Measurements from ENCODE around the gene ARL6IP4. TPM values are rescaled to one million over a fixed set of nuclear protein-coding genes. Genes with fewer than 3 reads are reported as not detected.
"Not testable (repeated sequence)": the region's sequence is repeated elsewhere in the genome, so short reads cannot be mapped to it uniquely, and the experiment has no call there.

The ARL6IP4 gene
- total RNA-seq: 57.6 TPM
- polyA plus RNA-seq: 312 TPM

DNA sequence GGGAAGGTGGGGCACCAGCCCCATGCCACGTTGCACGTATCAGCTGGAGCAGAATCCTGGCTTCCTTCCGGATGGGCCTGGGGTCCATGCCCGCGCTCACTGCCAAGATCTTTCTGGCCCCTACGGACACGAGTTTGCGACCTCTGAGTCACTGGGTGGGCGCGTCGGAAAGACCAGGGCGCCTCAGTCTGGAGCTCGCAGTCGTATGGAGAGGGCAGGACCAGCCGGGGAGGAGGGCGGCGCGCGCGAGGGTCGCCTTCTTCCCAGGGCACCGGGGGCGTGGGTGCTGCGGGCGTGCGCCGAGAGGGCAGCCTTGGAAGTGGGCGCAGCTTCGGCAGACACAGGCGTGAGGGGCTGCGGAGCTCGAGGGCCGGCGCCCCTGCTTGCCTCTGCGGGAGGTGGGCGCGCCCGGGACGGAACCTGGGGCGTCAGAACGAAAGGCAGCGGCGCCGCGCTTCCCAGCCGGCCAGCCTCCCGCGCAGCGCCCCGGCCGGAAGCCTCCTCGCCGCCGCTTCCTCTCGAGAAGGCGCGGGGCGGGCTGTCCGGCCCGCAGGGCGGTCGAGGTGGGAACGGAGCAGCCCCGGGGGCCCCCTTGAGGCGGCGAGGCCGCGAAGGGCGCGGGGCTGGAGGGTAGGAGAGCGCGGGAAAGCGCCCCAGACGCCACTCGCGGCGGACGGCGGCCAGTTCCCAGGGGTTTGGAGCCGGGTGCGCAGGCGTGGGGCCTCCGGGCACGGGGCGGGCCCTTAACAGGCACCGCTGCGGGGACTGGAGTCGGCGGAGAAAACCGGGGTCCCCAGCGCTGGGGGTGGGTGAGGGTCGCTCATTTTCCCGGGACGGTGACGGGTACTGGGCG lies at the start of gene ARL6IP4:
Gene ARL6IP4 (plus strand): TSS at position 499 of the 853 bp plus-strand sequence. CDS start 459 bp downstream, outside the sequence.
- Histone ChIP-seq H3K36me3 (ENCODE audit: insufficient read depth) (no peaks in the 10 kb centered on the region), H3K27ac (ENCODE audit: low read depth) (peak within 1 kb of the TSS; percentile 80), H3K4me1 (ENCODE audit: insufficient read depth) (no peaks in the 10 kb centered on the region), H3K4me3 (ENCODE audit: low read depth, low read length) (peak within 1 kb of the TSS; percentile 88)
- under 1% methylated on average over 96 of the region's 96 CpGs for WGBS
- no peak for DNase-seq (ENCODE audit: extremely low spot score)

- WGBS: 97% methylated on average over 8 of the region's 8 CpGs
- Histone ChIP-seq H3K36me3 (ENCODE audit: insufficient read depth) (no peaks in the 10 kb centered on the region), H3K27ac (ENCODE audit: low read depth) (no peak overlapping the region), H3K4me1 (ENCODE audit: insufficient read depth) (no peaks in the 10 kb centered on the region), H3K4me3 (ENCODE audit: low read depth, low read length) (no peak overlapping the region)
- no peak for DNase-seq (ENCODE audit: extremely low spot score)
These were observed 48.3 kb upstream of the ARL6IP4 start for GRCh38 chr12:122932207-122932606.

DNA sequence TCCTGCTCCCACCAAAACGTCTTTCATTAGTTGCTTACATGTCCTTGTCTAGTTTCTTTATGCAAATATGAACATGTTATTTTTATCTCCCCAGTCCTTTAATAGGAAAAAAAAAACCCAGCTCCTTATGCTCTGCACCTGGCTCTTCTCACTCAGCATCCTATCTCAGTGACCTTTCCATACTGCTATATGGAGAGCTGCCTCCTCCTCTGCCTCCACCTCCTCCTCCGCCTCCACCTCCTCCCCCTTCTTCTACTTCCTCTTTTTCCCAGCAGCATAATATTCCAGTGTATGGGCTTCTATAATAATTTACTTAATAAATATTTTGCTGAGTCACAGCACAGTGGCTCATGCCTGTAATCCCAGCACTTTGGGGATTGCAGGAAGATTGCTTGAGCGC lies 45.8 kb upstream of the ARL6IP4 start:
- Histone ChIP-seq H3K4me3 (ENCODE audit: low read depth, low read length) (no peak overlapping the region), H3K36me3 (ENCODE audit: insufficient read depth) (no peaks in the 10 kb centered on the region), H3K4me1 (ENCODE audit: insufficient read depth) (no peaks in the 10 kb centered on the region), H3K27ac (ENCODE audit: low read depth) (no peak overlapping the region)
- 75% methylated on average over 3 of the region's 3 CpGs for WGBS
- DNase-seq (ENCODE audit: extremely low spot score): no peak

DNA sequence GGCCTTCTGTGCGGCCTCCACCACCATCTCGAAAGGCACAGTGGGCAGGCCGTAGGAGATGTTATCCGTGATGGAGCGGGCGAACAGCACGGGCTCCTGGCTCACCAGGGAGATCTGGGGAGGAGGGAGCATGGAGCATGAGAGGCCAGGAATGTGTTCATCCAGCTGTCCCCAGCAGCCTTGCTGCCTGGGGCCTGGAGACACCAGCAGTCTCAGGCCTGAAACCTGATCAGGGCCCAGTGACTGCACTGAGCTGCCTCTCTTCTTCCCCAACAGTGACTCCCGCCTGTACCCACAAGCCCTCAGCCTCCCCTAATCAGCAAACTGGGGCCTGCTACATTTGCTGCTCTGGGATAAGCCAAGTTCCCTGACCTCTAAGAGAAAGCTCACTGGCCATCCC lies 45.2 kb upstream of the ARL6IP4 start:
- no peaks in the 10 kb centered on the region for H3K36me3 ChIP-seq (ENCODE audit: insufficient read depth)
- H3K4me1 ChIP-seq (ENCODE audit: insufficient read depth): no peaks in the 10 kb centered on the region
- no peak overlapping the region for H3K27ac ChIP-seq (ENCODE audit: low read depth)
- no peak overlapping the region for H3K4me3 ChIP-seq (ENCODE audit: low read depth, low read length)
- WGBS: 89% methylated on average over 8 of the region's 8 CpGs
- no peak for DNase-seq (ENCODE audit: extremely low spot score)

GRCh38 chr12:122937622-122938091 lies 42.8 kb upstream of the ARL6IP4 start:
- no peak for DNase-seq (ENCODE audit: extremely low spot score)
- H3K27ac ChIP-seq (ENCODE audit: low read depth): no peak overlapping the region
- no peaks in the 10 kb centered on the region for H3K4me1 ChIP-seq (ENCODE audit: insufficient read depth)
- WGBS: 81% methylated on average over 3 of the region's 3 CpGs
- no peaks in the 10 kb centered on the region for H3K36me3 ChIP-seq (ENCODE audit: insufficient read depth)
- no peak overlapping the region for H3K4me3 ChIP-seq (ENCODE audit: low read depth, low read length)

DNA sequence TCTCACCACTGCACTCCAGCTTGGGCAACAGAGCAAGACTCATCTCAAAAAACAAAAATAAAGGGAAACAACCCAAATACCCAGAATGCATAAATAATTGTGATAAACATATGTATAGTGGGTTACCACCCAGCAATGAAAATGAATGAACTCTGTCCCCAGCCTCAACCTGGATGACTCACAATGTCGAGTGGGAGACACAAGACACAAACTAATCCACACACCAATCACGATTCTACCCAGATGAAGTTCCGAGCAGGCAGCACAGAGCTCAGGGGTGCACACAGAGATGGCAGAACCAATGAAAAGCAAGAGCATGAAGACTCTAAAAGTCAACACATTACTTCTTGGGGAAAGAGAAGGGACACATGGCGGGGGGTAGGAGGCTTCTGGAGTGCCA lies 41.4 kb upstream of the ARL6IP4 start:
- WGBS: 87% methylated on average over 4 of the region's 4 CpGs
- Histone ChIP-seq H3K36me3 (ENCODE audit: insufficient read depth) (no peaks in the 10 kb centered on the region), H3K4me1 (ENCODE audit: insufficient read depth) (no peaks in the 10 kb centered on the region), H3K27ac (ENCODE audit: low read depth) (no peak overlapping the region), H3K4me3 (ENCODE audit: low read depth, low read length) (no peak overlapping the region)
- DNase-seq (ENCODE audit: extremely low spot score): no peak

DNA sequence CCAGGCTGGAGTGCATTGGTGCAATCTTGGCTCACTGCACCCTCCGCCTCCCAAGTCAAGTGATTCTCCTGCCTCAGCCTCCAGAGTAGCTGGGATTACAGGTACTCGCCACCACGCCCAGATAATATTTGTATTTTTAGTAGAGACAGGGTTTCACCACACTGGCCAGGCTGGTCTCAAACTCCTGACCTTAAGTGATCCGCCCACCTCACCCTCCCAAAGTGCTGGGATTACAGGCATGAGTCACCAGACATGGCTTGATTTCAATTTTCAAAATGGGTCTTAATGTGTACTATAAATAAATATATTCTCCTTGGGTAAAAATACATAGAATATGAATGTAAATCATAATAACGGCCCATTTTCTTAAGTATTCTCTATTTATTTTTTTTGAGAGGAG lies 39.1 kb upstream of the ARL6IP4 start:
- H3K4me1 ChIP-seq (ENCODE audit: insufficient read depth); H3K27ac ChIP-seq (ENCODE audit: low read depth); DNase-seq (ENCODE audit: extremely low spot score); H3K4me3 ChIP-seq (ENCODE audit: low read depth, low read length); H3K36me3 ChIP-seq (ENCODE audit: insufficient read depth): not testable (repeated sequence)
- 70% methylated on average over 5 of the region's 5 CpGs for WGBS

GRCh38 chr12:122942637-122943036 lies 37.8 kb upstream of the ARL6IP4 start:
- DNase-seq (ENCODE audit: extremely low spot score): no peak
- 96% methylated on average over 2 of the region's 2 CpGs for WGBS
- Histone ChIP-seq H3K36me3 (ENCODE audit: insufficient read depth) (no peaks in the 10 kb centered on the region), H3K4me1 (ENCODE audit: insufficient read depth) (no peaks in the 10 kb centered on the region), H3K4me3 (ENCODE audit: low read depth, low read length) (no peak overlapping the region), H3K27ac (ENCODE audit: low read depth) (no peak overlapping the region)

DNA sequence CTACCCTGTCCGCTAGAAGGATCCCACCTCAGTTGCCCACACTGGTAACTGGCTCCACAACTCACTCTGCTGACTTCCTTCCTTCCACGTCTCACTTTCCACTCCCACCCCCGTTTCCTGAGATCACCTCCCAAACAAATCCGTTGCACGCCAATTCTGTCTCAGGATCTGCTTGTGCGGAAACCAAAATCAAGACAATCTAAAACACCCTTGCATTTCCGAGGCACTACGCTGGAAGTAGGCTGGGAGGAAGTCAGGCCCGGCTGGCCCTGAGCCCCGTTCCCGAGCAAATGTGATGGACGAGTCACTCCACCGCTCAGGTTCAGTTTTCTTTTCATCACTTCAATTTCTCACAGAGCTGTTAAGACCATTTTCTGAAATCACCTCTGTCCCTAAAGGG lies 37.3 kb upstream of the ARL6IP4 start:
- no peak overlapping the region for H3K4me3 ChIP-seq (ENCODE audit: low read depth, low read length)
- WGBS: 66% methylated on average over 13 of the region's 13 CpGs
- H3K4me1 ChIP-seq (ENCODE audit: insufficient read depth): no peaks in the 10 kb centered on the region
- DNase-seq (ENCODE audit: extremely low spot score): no peak
- no peaks in the 10 kb centered on the region for H3K36me3 ChIP-seq (ENCODE audit: insufficient read depth)
- H3K27ac ChIP-seq (ENCODE audit: low read depth): no peak overlapping the region

- Histone ChIP-seq H3K4me1 (ENCODE audit: insufficient read depth) (no peaks in the 10 kb centered on the region), H3K36me3 (ENCODE audit: insufficient read depth) (no peaks in the 10 kb centered on the region), H3K4me3 (ENCODE audit: low read depth, low read length) (no peak overlapping the region), H3K27ac (ENCODE audit: low read depth) (no peak overlapping the region)
- 73% methylated on average over 14 of the region's 14 CpGs for WGBS
- no peak for DNase-seq (ENCODE audit: extremely low spot score)
These were observed 35.6 kb upstream of the ARL6IP4 start for GRCh38 chr12:122944605-122945592.

- 52% methylated on average over 10 of the region's 10 CpGs for WGBS
- H3K4me1 ChIP-seq (ENCODE audit: insufficient read depth): no peaks in the 10 kb centered on the region
- peak overlapping the region; percentile 78 for H3K27ac ChIP-seq (ENCODE audit: low read depth)
- DNase-seq (ENCODE audit: extremely low spot score): peak; percentile 78
- H3K36me3 ChIP-seq (ENCODE audit: insufficient read depth): no peaks in the 10 kb centered on the region
- no peak overlapping the region for H3K4me3 ChIP-seq (ENCODE audit: low read depth, low read length)
These were observed 33.7 kb upstream of the ARL6IP4 start for GRCh38 chr12:122946690-122947341.

DNA sequence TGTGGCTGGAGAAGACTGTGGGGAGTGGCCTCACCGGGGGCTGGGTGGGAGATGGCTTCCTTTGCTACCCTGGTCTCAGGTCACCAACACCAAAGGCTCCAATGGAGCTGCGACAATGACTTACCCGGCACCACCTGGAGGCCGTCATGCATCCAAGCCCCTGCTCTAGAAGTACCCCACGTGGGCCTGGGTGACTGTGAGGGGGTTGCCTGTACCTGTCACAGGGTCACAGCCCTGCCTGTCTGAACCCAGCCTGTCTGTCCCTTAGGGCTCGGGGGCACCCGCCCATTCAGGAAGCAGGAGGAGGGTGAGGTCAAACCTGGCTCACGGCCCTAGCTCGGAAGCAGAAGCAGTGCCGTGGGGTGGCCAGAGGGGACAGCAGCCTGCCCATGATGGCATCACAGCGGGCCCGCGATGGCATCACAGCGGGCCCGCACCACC lies 33.1 kb upstream of the ARL6IP4 start:
- 74% methylated on average over 15 of the region's 15 CpGs for WGBS
- Histone ChIP-seq H3K27ac (ENCODE audit: low read depth) (peak overlapping the region; percentile 78), H3K4me3 (ENCODE audit: low read depth, low read length) (no peak overlapping the region), H3K4me1 (ENCODE audit: insufficient read depth) (no peaks in the 10 kb centered on the region), H3K36me3 (ENCODE audit: insufficient read depth) (no peaks in the 10 kb centered on the region)
- DNase-seq (ENCODE audit: extremely low spot score): no peak

DNA sequence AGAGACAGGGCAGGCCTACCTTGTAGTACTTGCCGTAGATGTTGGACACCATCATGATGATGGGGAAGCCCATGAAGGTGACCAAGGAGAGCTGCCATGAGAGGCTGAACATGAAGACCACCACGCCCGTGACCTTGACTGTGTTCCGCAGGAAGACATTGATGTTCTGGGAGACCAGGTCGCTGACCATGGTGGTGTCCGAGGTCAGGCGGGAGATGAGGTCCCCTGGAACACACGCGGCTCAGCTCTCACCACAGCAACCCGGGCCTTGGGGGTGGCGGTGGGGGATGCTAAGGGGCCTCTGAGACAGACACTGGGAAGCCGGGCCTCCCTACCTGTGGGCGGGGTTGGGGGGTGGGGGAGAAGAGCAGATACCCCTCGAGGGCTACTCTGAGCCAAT lies 31.9 kb upstream of the ARL6IP4 start:
- WGBS: 93% methylated on average over 14 of the region's 14 CpGs
- H3K27ac ChIP-seq (ENCODE audit: low read depth): no peak overlapping the region

More for the DNA sequence above, 31.9 kb upstream of the ARL6IP4 start:
- no peak overlapping the region for H3K4me3 ChIP-seq (ENCODE audit: low read depth, low read length)
- no peak for DNase-seq (ENCODE audit: extremely low spot score)
- H3K36me3 ChIP-seq (ENCODE audit: insufficient read depth): no peaks in the 10 kb centered on the region
- no peaks in the 10 kb centered on the region for H3K4me1 ChIP-seq (ENCODE audit: insufficient read depth)

Data from urinary bladder (tissue), 4 donors.